ENCODE results near the gene IFITM10.
A peak's percentile ranks its signal among the peaks of the same experiment; 100 is the strongest.
"Not testable (repeated sequence)": the region's sequence is repeated elsewhere in the genome, so short reads cannot be mapped to it uniquely, and the experiment has no call there.

The IFITM10 gene

GRCh38 chr11:1705126-1706052, 45.0 kb downstream of the IFITM10 start:
- no peak for DNase-seq

GRCh38 chr11:1703146-1703545, 47.2 kb downstream of the IFITM10 start:
- no peak for DNase-seq

GRCh38 chr11:1702506-1702905, 47.9 kb downstream of the IFITM10 start:
- no peak for DNase-seq

- no peak for DNase-seq
Observed at GRCh38 chr11:1701091-1701807, 49.1 kb downstream of the IFITM10 start.

GRCh38 chr11:1699771-1700170, 50.6 kb downstream of the IFITM10 start:
- no peak for DNase-seq

GRCh38 chr11:1696608-1697570, 53.5 kb downstream of the IFITM10 start, which contains the start of gene KRTAP5-6:
TSS of gene KRTAP5-6 (plus strand) at chr11:1697195. CDS start at chr11:1697246, 51 bp downstream.
- no peak for DNase-seq

- DNase-seq, result no peak
Observed at GRCh38 chr11:1695548-1696108, 54.8 kb downstream of the IFITM10 start.

GRCh38 chr11:1694846-1695547, 55.4 kb downstream of the IFITM10 start:
- no peak for DNase-seq

GRCh38 chr11:1694064-1694845, 56.1 kb downstream of the IFITM10 start:
- DNase-seq, result peak; percentile 91

GRCh38 chr11:1693327-1694063, 56.9 kb downstream of the IFITM10 start:
- peak; percentile 83 for DNase-seq

- no peak for DNase-seq
Observed at GRCh38 chr11:1692708-1693326, 57.6 kb downstream of the IFITM10 start.

GRCh38 chr11:1691878-1692707, 58.3 kb downstream of the IFITM10 start:
- DNase-seq, result no peak

GRCh38 chr11:1691026-1691877, 59.1 kb downstream of the IFITM10 start:
- no peak for DNase-seq

GRCh38 chr11:1690167-1691025, 60.0 kb downstream of the IFITM10 start:
- no peak for DNase-seq

- DNase-seq, result not testable (repeated sequence)
Observed at GRCh38 chr11:1689250-1690166, 60.9 kb downstream of the IFITM10 start.

Data from DMS53 (cell line).